HPDE6-E6E7 (cell line): ENCODE data around the gene CDC14B.
"Not testable (repeated sequence)": the region's sequence is repeated elsewhere in the genome, so short reads cannot be mapped to it uniquely, and the experiment has no call there.

Experiments
- DNase-seq: peaks from one replicate; pipeline ENCODE4 v3.0.0; 2011; ENCODE audit warnings: missing footprints; ENCODE audit errors: extremely low spot score

Gene CDC14B

DNA sequence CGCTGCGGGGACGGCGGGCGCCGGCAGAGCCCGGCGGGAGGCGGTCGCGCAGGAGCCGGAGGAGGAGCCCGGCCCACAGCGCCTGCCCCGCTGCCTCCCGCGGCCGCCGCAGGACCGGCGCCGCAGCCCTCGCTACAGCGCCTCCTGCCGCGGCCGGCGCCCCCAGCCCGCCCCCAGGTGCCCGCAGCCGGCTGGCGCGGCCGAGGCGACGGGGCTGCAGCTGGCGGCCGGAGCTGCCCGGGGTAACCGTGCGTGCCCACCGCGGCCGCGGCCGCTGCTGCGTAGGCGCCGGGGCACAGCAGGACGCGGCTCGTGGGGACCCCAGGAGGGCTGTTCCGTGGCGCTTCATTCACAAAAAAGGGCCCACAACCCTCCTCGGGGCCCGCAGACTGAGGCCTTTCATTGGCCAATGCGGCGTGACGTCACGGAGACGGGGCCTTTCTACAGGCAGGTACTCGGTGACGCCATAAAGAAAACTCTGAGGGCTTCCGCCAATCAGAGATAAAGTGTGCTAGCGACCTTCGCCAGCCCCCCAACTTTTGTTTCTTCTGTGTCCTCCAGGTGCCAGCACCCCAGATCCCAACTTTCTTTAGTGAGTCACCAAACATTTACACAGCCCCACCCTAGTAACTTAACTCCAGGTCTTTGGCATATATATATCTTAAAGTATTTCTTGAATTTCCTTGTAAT, at the start of gene CDC14B:
Gene CDC14B (minus strand): TSS at position 353 of the 690 bp plus-strand sequence. CDS start 465 bp downstream, outside the sequence.
- DNase-seq = peak; percentile 89

DNA sequence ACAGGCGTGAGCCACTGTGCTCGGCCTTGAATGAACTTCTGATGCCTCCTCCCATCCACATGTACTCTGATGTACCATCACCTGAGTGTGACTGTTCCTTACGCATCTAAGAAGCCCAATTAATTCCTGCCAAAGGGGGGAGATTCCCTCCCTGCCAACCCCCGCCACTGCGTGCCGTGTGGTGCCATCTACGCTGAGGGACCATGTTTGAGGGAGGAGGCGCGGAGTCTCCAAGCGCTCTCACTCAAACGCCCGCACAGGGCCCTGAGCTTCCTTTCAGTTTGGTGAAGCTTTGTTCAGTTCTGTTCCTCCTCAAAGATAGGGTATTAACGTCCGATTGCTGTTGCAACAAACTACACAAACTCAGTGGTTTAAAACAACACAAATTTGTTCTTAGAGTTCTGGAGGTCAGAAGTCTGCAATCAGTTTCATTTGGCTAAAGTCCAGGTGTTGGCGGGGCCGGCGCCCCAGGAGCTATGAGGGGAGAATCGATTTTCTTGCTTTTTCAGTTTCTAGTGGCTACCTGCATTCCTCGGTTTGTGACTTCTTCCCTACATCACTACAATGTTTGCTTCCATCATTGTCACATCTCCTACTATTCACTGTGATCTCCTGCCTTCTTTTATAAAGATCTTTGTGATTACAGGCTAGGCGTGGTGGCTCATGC, 49.4 kb upstream of the CDC14B start:
- no peak for DNase-seq

GRCh38 chr9:96667363-96667728, 47.7 kb upstream of the CDC14B start:
- DNase-seq = no peak

DNA sequence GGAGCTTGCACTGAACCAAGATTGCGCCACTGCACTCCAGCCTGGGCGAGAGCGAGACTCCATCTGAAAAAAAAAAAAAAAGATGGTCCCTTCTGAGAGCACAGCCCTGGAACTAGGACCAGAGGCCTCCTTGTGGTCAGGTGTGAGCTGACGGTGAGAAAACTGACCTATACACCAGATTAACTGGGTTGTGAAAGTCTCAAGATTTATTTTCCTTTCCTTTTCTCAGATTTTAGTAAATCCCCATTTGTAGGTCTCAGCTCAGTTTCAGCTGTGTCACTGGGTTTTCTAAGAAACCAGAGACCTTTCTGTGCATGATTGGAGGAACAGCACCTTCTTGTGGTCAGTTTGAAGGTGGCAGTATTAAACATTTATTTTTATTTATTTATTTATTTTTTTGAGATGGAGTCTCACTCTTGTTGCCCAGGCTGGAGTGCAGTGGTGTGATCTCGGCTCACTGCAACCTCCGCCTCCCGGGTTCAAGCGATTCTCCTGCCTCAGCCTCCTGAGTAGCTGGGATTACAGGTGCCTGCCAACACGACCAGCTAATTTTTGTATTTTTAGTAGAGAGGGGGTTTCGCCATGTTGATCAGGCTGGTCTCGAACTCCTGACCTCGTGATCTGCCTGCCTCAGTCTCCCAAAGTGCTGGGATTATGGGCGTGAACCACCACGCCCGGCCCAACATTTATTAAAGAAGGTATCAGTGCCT, 47.2 kb upstream of the CDC14B start:
- peak; percentile 19 for DNase-seq

- no peak for DNase-seq
Measured at GRCh38 chr9:96665789-96666188, 46.1 kb upstream of the CDC14B start.

- no peak for DNase-seq
Measured at GRCh38 chr9:96663506-96664120, 44.0 kb upstream of the CDC14B start.

DNA sequence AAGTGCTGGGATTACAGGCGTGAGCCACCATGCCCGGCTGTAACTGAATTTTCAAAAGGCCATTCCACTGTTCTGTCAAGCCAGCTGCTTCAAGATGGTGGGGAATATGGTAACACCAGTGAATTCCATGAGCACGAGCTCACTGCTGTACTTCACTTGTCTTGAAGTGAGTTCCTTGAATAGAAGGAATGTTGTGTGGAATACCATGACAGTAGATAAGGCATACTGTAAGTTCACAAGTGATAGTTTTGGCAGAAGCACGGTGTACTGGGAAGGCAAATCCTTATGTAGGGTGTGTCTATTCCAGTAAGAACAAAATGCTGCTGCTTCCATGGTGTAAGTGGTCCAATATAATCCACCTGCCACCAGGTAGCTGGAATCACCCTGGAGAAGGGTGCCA, 42.1 kb upstream of the CDC14B start:
- no peak for DNase-seq

DNA sequence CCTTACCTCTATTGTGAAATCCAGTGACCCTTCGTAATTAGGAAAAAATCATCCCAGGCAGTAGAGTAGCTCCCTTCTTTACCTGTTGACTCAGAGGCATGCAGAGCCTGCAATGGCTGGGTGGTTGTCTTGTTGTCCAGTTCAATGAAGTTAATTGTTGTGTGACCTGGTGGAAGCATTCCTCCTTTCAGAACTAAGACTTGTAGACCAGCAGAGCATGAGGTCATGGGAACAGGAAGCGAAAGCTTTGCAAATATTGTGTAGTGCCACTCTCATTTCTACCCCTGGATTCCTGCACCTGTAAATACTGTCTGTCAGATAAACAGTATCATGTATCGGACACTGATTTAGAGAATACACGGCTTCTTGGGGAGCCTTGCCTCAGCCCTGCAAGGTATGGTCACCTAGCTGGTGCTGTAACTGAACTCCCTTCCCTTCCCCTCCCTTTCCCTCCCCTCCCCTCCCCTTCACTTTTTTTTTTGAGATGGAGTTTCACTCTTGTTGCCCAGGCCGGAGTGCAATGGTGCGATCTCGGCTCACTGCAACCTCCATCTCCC, 41.1 kb upstream of the CDC14B start:
- DNase-seq = no peak

- no peak for DNase-seq
Measured at GRCh38 chr9:96655198-96655851, 35.7 kb upstream of the CDC14B start, which contains the start of gene PRXL2C. PRXL2C (minus strand) TSS chr9:96655317; CDS start chr9:96655281, 36 bp downstream.

DNA sequence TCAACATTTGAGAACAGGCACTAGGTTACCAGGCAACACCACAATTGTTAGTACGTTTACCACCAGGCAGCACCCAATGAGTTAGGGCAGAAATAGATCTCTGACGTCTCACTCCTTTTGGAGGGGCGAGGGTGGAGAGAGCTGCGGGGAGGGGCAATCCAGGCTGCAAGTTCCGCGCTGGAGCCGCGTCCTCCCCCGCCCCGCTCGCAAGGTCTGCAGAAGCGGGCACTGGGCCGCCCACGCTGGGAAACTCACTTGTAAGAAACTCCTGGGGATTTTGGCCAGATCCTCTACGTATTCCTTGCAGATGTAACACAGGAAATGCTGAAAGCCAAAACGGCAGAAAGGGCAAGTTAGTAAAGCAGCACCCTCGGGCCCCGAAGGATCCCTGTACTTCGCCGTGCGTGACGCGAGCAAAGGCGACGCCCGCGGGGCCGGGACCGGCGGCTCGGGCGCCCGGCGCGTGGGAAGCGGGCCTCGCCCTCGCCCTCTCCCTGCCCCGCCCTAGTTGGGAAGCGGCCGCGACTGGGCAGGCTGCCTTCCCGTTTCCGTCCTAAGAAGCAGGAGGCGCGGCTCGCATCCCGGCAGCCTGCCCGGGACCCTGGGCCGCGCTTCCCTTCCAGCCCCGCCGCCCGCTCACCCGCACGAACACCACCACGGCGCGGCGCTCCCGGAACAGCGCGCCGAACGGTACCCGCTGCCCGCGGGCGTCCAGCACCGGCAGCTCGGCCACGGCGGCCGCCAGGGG, 35.0 kb upstream of the CDC14B start:
- peak; percentile 52 for DNase-seq

DNA sequence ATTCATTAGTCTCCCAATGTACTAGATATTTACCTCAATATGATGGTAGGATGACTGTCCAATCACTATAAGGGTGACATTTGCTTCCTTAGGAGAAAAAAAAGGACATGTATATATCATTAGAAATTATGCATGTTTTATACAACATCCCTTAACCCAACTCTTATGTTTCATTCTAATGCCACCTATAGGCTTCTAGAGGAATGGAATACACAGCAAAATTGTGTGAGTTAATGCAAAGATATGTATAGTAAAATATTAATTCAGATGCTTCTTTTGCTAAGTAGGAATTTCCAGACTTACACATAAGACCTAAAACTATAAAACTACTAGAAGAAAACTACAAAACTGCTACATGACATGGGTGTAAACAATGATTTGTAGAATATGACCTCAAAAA, 32.0 kb upstream of the CDC14B start:
- peak; percentile 29 for DNase-seq

DNA sequence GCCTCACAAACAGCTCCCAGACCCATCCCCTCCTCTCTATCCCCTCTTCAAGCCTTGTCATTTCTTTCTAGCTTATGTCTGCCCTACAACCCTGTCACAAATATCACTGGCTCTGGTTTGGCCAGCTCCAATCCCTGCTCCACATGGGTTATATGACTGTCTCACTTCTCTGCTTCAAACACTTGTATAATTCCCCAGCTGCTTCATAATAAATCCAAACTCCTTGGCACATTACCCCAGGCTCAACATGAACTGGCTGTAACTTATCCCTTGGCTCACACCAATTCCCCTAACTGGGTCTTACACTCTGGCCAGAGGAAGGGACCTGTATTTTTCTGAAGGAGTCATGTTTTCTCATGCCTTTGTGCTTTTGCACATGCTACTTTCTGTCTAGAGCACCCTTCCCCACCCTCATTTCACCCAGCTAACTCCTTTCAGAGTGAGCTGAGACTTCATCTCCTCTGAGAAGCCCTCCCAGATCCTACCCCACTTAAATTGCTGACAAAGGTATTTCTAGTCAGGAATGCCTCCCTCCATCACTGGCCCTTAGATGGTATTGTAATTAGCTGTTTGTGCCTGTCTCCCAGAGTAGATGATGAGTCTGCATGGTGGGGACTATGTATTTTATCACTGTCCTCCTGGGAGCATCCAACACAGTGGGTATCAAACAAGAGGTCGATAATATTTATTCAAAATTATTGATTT, 30.1 kb upstream of the CDC14B start:
- DNase-seq = no peak

GRCh38 chr9:96646081-96646991, 26.7 kb upstream of the CDC14B start:
- no peak for DNase-seq

DNA sequence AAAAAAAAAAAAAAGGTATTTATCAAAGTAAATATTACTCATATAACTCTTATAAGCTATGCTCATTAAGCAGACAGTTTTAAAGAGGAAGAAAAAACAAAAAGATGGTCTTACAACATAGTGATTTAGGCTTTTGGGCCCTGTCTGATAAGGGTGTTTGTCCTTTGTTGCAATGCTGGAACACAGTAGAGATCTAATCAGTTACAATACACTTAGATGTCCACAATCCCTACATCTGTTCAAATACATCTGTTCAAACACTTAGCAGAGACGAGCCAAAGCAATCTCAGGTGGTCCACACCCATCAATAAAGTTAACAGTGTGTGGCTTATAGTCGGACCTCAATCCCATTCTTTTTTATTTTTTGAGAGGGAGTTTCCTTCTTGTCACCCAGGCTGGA, 24.5 kb upstream of the CDC14B start:
- no peak for DNase-seq

DNA sequence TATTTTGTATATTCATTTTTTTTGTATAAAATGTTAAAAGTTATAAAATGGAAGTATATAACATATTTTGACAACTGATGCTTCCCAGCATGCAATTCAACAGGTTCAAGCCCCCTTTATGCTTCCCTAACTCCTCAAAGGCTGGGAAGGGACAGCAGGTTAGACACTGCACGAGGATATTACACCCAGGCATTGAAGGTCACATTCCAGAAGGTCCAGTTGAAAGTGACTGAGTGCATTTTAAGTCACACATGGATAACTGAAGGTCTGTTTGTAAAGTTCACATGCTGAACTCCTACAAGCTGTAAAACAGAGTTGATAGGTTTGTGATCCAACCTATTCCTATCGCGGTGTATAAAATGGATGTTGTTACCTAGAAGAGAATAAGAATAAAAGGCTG, 21.9 kb upstream of the CDC14B start:
- no peak for DNase-seq

GRCh38 chr9:96638606-96639364, 19.1 kb upstream of the CDC14B start:
- no peak for DNase-seq

GRCh38 chr9:96636368-96636767, 16.7 kb upstream of the CDC14B start:
- DNase-seq = no peak

- not testable (repeated sequence) for DNase-seq
Measured at GRCh38 chr9:96633579-96633978, 13.9 kb upstream of the CDC14B start.
